Testis (tissue), 3 donors: Measurements from ENCODE around the gene TUBB3. TPM values are rescaled to one million over a fixed set of nuclear protein-coding genes. Genes with fewer than 3 reads are reported as not detected.

Experiments
- DNase-seq: peaks from one replicate; pipeline ENCODE4 v3.0.0-alpha.2; 2019
- H3K27ac ChIP-seq, 2 donors: fragments of 200-600 bp; sonication (generic); one replicate each; pipeline ENCODE4 v1.5.1; 2019
- H3K27me3 ChIP-seq: fragments of 200-600 bp; sonication (generic); one replicate; pipeline ENCODE4 v1.5.1; 2019
- H3K36me3 ChIP-seq: fragments of 200-600 bp; sonication (generic); one replicate; pipeline ENCODE4 v1.5.1; 2017; ENCODE audit warnings: low read depth; ENCODE audit errors: missing control alignments
- H3K4me1 ChIP-seq: fragments of 200-600 bp; sonication (generic); one replicate; pipeline ENCODE4 v1.5.1; 2019
- H3K4me3 ChIP-seq, 2 donors: fragments of 200-600 bp; sonication (generic); one replicate each; pipeline ENCODE4 v1.5.1; 2017 to 2019
- H3K9me3 ChIP-seq: fragments of 200-600 bp; sonication (generic); one replicate; pipeline ENCODE4 v1.5.1; 2017
- CTCF ChIP-seq, 3 experiments: fragments of 450-650 bp in 2 of 3; fragments of 200-600 bp in 1 of 3; sonication (generic) in 1 of 3; IDR thresholded peaks; one replicate each; pipeline ENCODE4 v1.5.1; 2016 to 2019; ENCODE audit warnings: antibody characterized with exemption in 3 of 3, mild to moderate bottlenecking in 2 of 3, moderate library complexity in 1 of 3
- POLR2A ChIP-seq: fragments of 450-650 bp; IDR thresholded peaks from one replicate; pipeline ENCODE4 v1.6.1; 2017; ENCODE audit warnings: antibody characterized with exemption, mild to moderate bottlenecking, moderate library complexity
- WGBS, 2 donors: methylation state at CpG; one replicate each; pipeline ENCODE4 v1.1.5; 2018; 5-methylcytosine and 5-hydroxymethylcytosine counted together
- intact Hi-C: fragments of 100-400 bp; cut with DNase I; formaldehyde crosslinking; loops from one replicate; pipeline ENCODE4 v1.15.1; 2023; ENCODE audit warnings: low total_unique reads
- polyA plus RNA-seq: library from polyadenylated mRNA; stranded (reverse); fragments of 350-450 nt; fragmentation: Illumina TruSeq; extraction: RNeasy Lipid Tissue Mini Kit (QIAGEN cat#74804); gene quantifications from one replicate; pipeline ENCODE4 v1.2.3, GENCODE V29; 2014; ENCODE audit warnings: low read depth, low replicate concordance; ENCODE audit not compliant: insufficient read depth
- total RNA-seq, 2 donors: library from RNA; depleted of rRNA; stranded (reverse); fragments of >200 nt; gene quantifications; one replicate each; pipeline ENCODE4 v1.2.3, GENCODE V29; 2016

The TUBB3 gene
- total and polyA plus RNA-seq, 3 donors from 2014 or later: 38.8 to 61.7 (median 56.5) TPM

GRCh38 chr16:89921131-89921701, 1.9 kb upstream of the TUBB3 start:
- H3K27ac ChIP-seq: peak overlapping the region in 1 of 2 donors; percentile 33
- WGBS, 2 donors: 47 to 68% methylated on average over 5 to 14 of the region's 14 CpGs
- no peak overlapping the region for H3K4me3 ChIP-seq
- DNase-seq: no peak
- no peaks in the 10 kb centered on the region for H3K27me3 ChIP-seq
- intact Hi-C loops: no loop called here
- H3K9me3 ChIP-seq: no peaks in the 10 kb centered on the region
- no peak for TF ChIP-seq POLR2A
- no peak for TF ChIP-seq CTCF (IDR thresholded peaks at IDR 0.05)
- peaks cover 37% of the 10 kb centered on the region for H3K4me1 ChIP-seq
- no peaks in the 10 kb centered on the region for H3K36me3 ChIP-seq

- H3K27me3 ChIP-seq: no peaks in the 10 kb centered on the region
- intact Hi-C loops: no loop called here
Measured at GRCh38 chr16:89921702-89922476, 1.3 kb upstream of the TUBB3 start.

GRCh38 chr16:89922477-89922883, 662 bp upstream of the TUBB3 start:
- Histone ChIP-seq H3K9me3 (no peaks in the 10 kb centered on the region), H3K27ac (peak overlapping the region; percentile 53 to 69), H3K4me1 (peaks cover 37% of the 10 kb centered on the region), H3K36me3 (no peaks in the 10 kb centered on the region), H3K4me3 (peak overlapping the region; percentile 44 to 47), H3K27me3 (no peaks in the 10 kb centered on the region)
- WGBS, 2 donors: 0 to 1% methylated on average over 1 to 31 of the region's 31 CpGs
- peak; percentile 81 for DNase-seq
- intact Hi-C loops: no loop called here
- TF ChIP-seq POLR2A: no peak

More at GRCh38 chr16:89921702-89922476, 1.3 kb upstream of the TUBB3 start:
- DNase-seq: peak; percentile 72
- 10 to 14% methylated on average over 11 to 22 of the region's 22 CpGs for WGBS, 2 donors
- no peaks in the 10 kb centered on the region for H3K36me3 ChIP-seq
- H3K27ac ChIP-seq: peak overlapping the region; percentile 45 to 69
- peaks cover 37% of the 10 kb centered on the region for H3K4me1 ChIP-seq
- peak overlapping the region; percentile 44 to 47 for H3K4me3 ChIP-seq
- no peak for TF ChIP-seq CTCF (IDR thresholded peaks at IDR 0.05)
- no peak for TF ChIP-seq POLR2A
- H3K9me3 ChIP-seq: no peaks in the 10 kb centered on the region

- peaks cover 24% of the 10 kb centered on the region for H3K4me1 ChIP-seq
- WGBS, 2 donors: 2 to 11% methylated on average over 9 to 34 of the region's 41 CpGs
- H3K9me3 ChIP-seq: no peaks in the 10 kb centered on the region
- no peak overlapping the region for H3K27ac ChIP-seq
- peak overlapping the region; percentile 44 to 47 for H3K4me3 ChIP-seq
- DNase-seq: no peak
- intact Hi-C loops: no loop called here
- H3K27me3 ChIP-seq: no peaks in the 10 kb centered on the region
- TF ChIP-seq CTCF (IDR thresholded peaks at IDR 0.05): no peak
- TF ChIP-seq POLR2A: no peak
- H3K36me3 ChIP-seq: no peaks in the 10 kb centered on the region
Measured at GRCh38 chr16:89923640-89924296, 626 bp downstream of the TUBB3 start.

- no peak for DNase-seq
- Histone ChIP-seq H3K4me1 (peaks cover 23% of the 10 kb centered on the region), H3K4me3 (peak overlapping the region in 1 of 2 donors; percentile 47), H3K27me3 (no peaks in the 10 kb centered on the region), H3K36me3 (no peaks in the 10 kb centered on the region), H3K27ac (no peak overlapping the region), H3K9me3 (no peaks in the 10 kb centered on the region)
- intact Hi-C loops: no loop called here
- WGBS, 2 donors: 0 to 3% methylated on average over 12 to 14 of the region's 14 CpGs
- TF ChIP-seq CTCF (IDR thresholded peaks at IDR 0.05) (no peak), POLR2A (no peak)
Measured at GRCh38 chr16:89924297-89924924, 1.3 kb downstream of the TUBB3 start.
